NCI-H1436 treated with DMSO at 0.1 percent for 48 hours (cell line): ENCODE results near the gene FAM151B.
"Not testable (repeated sequence)": the region's sequence is repeated elsewhere in the genome, so short reads cannot be mapped to it uniquely, and the experiment has no call there.

Experiments
- DNase-seq: peaks from one replicate; lab custom pipeline; 2025; lab: John Stamatoyannopoulos, UW

FAM151B gene, protein sequence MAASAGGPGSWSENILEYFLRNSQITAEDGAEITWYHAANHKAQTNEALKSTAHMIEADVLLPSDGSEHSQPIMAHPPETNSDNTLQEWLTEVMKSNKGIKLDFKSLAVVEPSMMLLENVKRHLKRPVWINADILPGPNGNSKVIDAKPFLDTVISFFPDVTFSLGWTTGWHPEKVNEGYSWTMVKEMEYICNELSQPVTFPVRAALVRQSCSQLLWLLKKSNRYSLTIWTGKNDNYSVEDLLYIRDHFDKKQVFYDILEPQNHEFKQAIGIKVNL

DNA sequence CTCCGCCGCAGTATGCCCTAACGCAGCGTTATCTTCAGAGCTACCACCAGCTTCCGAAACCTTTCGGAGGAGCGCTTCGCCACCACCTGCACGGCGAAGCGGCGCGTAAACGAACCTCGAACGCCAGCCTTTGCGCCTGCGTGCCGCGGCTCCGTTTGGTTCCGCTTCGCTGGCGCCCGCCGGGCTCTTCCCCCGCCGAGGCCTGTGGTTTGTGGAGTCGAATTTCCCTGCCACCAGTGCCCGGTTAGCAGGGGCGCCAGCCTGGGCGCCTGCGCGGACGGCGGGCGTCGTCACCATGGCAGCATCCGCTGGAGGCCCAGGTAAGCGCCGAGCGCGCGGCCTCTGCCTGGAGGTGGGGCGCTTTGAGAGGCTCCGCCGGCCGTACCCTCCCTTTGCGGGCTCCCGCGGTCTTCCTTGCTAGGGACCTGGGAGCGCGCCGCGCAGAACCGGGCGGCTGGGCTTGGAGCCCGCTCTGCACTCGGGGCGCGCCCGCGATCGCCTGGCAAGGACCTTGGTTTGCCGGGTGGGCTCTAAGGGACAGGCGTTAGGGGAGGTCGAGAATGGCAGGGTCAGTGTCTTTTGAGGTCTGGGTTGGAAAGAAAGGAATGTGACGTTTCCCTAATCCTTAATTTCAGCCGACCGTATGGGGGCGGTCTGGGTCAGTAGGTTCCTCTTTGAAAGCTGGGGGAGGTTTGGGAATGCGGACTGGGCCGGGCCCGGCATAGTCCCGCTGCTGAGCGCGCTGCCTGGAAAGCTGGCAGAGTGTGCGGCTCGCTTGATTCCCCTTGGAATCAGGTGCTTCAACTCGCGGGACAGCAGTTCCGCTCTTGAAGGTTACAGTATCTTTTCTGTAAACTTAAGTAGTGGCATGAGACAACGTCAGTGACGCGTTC, at the start of gene FAM151B:
Gene FAM151B, plus strand, starts transcription at position 272 of the 893 bp plus-strand sequence. Its CDS starts 24 bp downstream, at position 296.
- peak; percentile 84 for DNase-seq

DNA sequence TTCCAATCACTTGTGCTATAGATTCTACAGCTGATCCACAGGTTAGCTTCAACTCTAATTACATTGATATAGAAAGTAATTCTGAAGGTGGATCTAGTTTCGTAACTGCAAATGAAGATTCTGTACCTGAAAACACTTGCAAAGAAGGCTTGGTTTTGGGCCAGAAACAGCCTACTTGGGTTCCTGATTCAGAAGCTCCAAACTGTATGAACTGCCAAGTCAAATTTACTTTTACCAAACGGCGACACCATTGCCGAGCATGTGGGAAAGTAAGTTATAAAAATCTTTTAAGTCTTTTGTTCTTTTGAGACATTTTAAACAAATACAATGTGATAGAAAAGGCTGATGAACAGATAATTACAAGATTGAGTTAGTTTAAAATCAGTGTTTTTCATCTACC, 49.2 kb upstream of the FAM151B start:
- DNase-seq: no peak

DNA sequence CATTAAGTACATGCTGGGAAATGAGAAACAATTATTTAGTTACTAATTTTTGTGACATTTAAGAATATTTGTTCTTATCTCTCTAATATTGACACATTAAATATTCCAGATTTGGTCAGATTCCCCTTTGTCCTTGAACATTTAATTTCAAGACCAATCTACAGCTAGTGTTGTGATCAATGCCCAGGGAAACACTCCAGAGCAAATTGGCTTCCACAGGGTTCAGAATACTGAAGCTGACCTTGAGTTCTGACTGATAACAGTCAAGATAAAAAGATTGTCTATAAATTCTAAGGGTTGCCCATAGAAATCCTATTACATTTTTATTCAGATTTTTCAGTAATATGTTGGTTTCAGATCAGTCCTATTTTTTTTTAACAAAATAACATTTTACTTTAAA, 48.7 kb upstream of the FAM151B start:
- DNase-seq: no peak

DNA sequence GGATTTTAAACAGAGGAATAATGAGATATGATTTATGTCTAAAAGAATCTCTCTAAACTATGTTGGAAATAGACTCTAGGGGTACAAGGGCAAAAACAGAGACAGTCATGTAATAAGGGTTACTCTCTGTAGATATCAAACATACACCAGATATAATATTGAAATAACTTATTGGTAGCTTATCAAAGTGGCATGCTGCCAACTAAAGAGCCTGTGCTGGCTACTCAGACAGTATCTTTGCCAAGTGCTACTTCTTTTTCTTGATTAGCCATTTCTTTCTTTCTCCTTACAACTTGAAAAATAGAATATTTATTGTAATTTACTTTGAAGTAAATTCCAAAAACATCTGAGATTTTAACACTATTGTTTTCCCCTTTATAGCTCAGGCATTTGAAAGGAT, 45.2 kb upstream of the FAM151B start:
- DNase-seq: no peak

DNA sequence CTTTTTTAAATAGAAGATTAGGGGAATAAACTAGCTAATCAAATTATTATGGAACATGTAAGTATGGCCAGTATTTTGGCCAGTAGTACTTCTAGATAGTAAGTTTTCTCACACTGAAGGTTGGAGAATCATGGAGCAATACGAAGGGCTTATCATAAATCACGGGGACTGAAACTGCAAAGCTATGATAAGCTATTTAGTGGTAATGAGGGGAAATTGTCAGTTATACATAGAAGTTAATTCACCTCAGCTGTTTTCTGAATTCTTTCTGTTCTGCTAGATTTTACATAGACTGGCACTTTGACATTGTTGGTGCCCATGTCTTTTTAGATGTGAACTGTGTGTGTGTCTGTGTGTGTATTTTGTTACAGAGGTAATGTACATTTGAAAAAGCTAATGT, 34.5 kb upstream of the FAM151B start:
- DNase-seq: no peak

DNA sequence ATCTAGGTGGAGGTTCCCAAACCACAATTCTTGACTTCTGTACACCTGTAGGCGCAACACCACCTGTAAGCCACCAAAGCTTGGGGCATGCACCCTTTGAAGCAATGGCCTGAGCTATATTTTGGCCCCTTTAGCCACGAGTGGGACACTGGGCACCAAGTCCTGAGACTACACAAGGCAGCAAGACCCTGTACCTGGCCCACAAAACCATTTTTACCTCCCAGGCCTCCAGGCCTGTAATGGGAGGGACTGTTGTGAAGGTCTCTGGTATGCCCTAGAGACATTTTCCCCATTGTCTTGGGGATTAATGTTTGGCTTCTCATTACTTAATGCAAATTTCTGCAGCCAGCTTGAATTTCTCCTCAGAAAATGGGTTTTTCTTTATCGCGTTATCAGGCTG, 24.6 kb upstream of the FAM151B start:
- DNase-seq: no peak

DNA sequence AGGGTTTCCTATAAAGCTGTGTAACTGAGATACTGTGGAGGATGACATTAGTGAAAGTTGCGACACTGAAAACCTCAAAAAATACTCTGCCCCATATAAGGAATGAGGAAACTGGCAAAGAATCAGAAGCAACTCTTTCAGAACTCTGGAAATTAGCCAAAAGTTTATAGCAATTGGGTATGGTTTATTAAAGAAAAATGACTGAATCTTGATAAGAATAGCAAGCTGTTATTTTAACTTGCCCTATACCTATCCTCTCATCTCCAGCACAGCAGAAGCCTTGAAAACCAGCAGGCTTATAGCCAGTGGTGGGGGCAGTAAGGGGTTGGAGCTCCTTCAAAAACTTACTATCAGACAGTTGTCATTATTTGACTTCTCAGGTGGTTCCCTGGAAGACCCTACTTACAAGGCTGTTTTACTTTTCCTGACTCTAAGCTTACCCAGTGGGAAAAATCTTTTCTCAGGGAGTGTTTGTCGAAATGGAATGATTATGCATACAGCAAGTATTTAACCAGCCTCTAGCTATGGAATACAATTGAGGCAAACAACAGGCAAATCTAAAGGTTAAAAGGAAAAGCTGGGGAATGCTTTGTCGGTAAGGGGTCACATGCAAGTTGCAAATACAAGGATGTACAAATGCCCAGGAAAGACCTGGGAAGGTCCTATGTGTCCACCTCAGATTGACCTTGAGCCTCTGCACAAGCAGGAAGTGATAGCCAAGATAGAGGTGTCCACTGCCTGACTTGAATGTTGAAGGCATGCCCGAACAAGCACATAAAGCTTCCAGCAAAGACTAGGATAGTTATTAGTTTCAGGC, 21.0 kb upstream of the FAM151B start:
- no peak for DNase-seq

DNA sequence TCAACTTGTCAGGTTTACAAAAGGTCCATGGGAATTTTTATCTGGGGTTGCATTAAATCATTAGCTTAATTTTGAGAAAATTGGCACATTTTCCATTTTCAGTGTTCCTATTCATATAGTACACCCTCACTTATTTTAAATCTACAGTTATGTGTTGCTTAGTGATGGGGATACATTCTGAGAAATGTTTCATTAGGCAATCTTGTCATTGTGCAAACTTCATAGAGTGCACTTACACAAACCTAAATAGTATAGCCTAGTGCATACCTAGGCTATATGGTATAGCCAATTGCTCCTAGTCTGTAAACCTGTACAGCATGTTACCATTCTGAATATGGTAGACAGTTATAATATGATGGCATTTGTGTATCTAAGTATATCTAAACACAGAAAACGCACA, 19.8 kb upstream of the FAM151B start:
- DNase-seq: no peak

DNA sequence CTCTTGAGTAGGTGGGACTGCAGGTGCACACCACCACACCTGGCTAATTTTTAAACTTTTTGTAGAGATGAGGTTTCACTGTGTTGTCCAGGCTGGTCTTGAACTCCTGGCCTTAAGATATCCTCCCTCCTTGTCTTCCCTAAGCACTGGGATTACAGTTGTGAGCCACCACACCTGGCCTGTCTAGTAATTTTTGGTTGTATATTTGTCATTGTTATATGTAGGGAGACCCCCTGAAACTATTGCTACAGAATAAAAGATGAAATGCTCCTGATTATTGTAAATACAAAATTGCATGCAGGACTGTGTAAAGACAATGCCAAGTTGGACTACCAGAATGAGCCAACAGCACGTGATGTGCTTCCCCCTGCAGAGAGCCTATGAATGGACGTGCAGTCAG, 17.3 kb upstream of the FAM151B start:
- not testable (repeated sequence) for DNase-seq

DNA sequence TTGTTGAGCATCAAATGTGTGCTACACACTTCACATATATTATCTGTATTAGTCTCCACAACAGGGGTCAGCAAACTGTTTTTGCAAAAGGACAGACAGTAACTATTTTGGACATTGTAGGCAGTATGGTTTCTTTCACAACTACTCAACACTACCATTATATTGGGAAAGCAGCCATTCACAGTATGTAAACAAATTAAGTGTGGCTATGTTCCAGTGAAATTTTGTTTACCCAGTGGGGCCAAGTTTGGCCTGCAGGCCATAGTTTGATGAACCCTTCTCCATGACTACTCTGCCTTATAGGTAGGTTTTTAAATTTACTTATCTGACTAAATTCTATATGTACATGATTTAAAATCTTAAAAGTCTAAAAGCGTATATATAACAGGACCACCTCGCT, 13.0 kb upstream of the FAM151B start:
- no peak for DNase-seq

DNA sequence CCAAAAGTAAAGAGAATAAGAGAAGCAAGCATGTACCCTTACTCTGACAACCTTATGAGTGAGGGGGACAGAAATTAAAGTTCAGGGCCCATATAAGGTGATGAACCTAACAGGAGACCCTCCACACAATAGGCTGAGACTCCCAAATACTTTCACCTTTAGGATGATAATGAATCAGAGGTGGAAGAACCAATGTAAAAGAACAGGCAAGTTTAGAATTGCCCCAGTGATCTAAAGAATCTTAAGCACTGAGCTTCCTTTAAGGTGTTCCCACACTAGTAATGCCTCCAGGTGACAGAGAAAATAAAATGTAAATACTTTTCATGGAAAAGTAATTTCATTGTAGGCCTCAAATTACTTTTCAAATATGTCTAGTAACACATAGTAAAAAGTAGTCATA, 8.2 kb upstream of the FAM151B start:
- DNase-seq: no peak

DNA sequence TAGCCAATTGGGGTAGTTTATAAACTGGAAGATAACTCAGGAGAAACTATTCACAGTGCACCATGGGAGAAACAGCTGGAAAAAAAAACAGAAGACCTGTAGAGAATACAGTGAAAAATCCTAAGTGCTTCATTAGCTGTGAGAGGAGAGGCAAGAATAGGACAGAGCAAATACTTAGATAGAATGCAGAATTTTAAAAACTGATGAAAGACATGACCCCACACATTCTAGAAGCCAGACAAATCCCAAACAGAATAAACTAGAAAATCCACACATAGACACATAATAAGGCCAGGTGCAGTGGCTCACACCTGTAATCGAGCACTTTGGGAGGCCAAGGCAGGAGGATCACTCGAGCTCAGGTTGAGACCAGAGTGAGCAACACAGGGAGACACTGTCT, 7.5 kb upstream of the FAM151B start:
- no peak for DNase-seq

DNA sequence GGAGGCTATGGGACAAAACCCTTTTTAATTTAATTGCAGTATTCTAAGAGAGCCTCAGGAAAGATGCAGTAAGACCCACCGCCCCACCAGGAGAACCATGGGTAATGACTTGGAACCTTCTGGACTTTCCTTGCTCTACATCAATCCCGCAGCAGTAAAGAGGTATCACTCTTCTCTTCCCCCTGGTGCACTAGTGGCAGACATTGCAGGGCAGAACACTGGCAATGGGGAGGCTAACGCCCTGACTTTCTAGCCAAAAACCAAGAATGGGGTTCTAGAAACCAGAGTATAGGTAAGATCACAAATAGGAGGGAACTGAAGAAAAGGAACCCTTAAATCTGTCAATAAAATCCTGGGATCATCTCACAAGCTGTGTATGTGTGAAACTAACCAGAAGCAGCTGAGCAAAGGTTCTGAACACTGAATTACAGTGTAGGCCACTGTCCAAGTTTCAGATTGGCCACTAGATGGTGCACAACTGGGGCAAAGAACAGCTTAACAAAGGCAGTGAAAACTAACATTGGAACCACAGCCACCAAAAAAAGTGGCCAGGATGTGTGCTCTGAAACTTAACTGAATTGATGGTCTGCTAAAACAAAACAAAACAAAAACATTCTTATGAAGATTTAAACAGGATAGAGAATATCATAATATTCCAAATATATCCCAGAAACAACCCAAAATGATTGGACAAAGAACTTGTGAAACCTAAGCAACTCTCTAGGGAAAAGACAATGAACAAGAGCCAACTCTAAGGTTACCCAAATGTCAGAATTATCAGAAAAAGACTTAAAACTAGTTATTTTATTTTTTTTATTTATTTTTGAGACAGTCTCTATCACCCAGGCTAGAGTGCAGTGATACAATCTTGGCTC, 6.6 kb upstream of the FAM151B start:
- no peak for DNase-seq

DNA sequence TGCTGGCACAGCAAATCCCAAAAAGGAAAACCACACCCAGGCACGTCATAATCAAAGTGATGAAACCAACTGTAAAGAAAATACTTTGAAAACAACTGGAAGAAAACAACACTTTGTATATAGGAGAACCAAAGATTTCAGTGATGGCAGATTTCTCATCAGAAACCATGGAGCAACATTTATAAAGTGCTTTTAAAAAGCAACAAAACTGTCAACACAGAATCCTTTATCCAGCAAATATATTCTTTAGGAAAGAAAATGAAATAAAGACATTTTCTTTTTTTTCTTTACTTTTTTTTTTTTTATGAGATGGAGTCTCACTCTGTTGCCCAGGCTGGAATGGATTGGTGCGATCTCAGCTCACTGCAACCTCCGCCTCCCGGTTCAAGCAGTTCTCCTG, 5.3 kb upstream of the FAM151B start:
- no peak for DNase-seq

DNA sequence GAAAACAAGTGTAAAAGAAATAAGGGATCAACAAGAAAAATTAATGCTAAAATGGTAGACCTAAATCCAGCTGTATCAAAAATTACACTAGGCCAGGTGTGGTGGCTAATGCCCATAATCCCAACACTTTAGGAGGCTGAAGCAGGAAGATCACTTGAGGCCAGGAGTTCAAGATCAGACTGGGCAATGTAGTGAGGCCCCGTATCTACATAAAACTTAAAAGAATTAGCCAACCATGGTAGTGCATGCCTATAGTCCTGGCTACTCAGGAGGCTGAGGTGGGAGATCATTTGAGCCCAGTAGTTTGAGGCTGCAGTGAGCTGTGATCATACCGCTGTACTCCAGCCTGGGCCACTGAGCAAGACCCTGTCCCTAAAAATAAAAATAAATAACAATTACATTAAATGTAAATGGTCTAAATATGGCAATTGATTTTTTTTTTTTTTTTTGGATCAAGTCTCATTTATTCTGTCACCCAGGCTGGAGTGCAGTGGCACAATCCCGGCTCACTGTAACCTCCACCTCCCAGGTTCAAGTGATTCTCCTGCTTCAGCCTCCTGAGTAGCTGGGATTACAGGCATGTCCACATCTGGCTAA, 4.2 kb upstream of the FAM151B start:
- no peak for DNase-seq

DNA sequence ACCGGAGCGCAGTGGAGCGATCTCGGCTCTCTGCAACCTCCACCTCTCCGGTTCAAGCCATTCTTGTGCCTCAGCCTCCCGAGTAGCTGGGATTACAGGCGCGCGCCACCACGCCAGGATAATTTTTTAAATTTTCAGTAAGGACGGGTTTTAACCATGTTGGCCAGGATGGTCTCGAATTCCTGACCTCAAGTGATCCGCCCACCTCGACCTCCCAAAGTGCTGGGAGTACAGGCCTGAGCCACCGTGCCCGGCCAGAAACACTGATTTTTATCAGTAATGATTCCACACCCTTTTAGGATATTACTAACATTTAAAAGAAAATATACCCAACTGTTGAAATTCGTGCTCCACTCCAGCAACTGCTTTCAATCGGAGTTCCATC, 464 bp upstream of the FAM151B start:
- no peak for DNase-seq

DNA sequence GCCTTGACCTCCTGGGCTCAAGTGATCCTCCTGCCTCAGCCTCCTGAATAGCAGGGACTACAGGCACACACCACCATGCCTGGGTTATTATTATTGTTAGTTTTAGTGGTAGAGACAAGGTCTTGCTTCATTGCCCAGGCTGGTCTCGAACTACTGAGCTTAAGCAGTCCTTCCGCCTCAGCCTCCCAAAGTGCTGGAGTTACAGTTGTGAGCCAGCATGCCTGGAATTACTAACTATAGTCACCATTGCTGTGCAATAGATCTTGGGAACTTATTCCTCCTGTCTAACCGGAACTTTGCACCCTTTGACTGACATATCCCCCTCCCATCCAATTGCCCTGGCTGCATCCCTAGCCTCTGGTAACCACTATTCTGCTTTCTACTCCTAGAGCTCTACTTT, 3.4 kb downstream of the FAM151B start:
- no peak for DNase-seq

DNA sequence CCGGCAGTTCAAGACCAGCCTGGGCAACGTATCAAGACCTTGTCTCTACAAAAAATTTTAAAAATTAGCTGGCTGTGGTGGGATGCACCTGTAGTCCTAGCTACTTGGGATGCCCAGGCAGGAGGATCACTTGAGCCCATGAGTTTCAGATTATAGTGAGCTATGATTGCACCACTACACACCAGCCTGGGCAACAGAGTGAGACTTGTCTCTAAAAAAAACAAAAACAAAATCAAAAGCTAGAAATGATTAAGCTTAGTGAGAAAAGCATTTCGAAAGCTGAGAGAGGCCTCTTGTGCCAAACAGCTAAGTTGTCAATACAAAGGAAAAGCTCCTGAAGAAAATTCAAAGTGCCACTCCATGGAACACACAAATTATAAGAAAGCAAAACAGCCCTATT, 4.8 kb downstream of the FAM151B start:
- no peak for DNase-seq

DNA sequence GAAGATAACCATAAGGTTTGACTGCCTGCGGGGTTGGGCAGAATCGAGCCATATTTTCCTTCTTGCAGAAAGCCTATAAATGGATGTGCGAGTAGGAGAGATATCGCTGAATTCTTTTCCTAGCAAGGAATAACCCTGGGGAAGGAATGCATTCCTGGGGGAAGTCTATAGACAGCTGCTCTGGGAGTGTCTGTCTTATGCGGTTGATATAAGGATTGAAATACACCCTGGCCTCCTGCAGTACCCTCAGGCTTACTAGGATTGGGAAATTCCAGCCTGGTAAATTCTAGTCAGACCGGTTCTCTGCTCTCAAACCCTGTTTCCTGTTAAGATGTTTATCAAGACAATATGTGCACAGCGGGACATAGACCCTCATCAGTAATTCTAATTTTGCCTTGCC, 5.5 kb downstream of the FAM151B start:
- DNase-seq: not testable (repeated sequence)

DNA sequence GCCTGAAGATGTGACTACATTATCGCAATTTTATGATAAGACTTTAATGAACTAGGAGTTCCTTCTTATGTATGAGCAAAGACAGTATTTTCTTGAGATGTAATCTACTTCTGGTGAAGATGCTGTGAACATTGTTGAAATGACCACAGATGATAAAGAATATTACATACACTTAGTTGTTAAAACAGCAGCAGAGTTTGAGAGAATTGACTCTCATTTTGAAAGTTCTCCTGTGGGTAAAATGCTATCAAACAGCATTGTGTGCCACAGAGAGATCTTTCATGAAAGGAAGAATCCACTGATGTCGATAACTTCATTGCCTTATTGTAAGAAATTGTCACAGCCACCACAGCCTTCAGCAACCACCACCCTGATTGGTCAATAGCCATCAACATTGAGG, 8.0 kb downstream of the FAM151B start:
- no peak for DNase-seq

DNA sequence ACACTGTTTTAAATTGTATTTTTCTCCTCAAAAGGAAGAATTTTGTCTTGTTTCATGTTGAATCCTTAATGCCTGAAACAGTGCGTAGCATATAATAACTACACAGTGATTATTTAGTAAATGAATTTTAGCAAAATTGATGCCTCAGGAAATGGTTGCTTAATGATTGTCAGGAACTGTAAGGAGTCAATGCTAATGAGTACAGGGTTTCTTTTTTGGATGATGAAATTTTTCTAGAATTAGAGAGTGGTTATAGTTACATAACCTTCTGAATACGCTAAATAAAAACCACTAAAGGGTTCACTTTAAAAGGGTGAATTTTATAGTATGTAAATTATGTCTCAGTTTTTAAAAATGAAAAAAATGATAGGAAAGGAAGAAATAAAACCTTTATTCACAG, 14.9 kb downstream of the FAM151B start:
- no peak for DNase-seq
